GM19328 (cell line): ENCODE data around the gene CRIP1.

Experiments
- ATAC-seq: cut with Tn5 transposase; IDR thresholded peaks from one replicate; pipeline ENCODE4 v1.9.1; 2021; ENCODE audit warnings: mild to moderate bottlenecking, moderate library complexity; ENCODE audit not compliant: unreplicated experiment

CRIP1 gene

GRCh38 chr14:105450864-105451720 lies 35.6 kb upstream of the CRIP1 start:
- no peak for ATAC-seq

GRCh38 chr14:105452963-105453362 lies 33.7 kb upstream of the CRIP1 start:
- ATAC-seq = no peak

GRCh38 chr14:105453847-105454246 lies 32.8 kb upstream of the CRIP1 start:
- no peak for ATAC-seq

GRCh38 chr14:105455086-105455640 lies 31.5 kb upstream of the CRIP1 start:
- ATAC-seq = no peak

GRCh38 chr14:105455766-105456660 lies 30.7 kb upstream of the CRIP1 start:
- no peak for ATAC-seq

GRCh38 chr14:105456736-105457617 lies 29.7 kb upstream of the CRIP1 start:
- no peak for ATAC-seq

GRCh38 chr14:105458010-105458409 lies 28.7 kb upstream of the CRIP1 start:
- no peak for ATAC-seq

GRCh38 chr14:105458571-105458970 lies 28.1 kb upstream of the CRIP1 start:
- ATAC-seq = no peak

GRCh38 chr14:105460116-105460515 lies 26.6 kb upstream of the CRIP1 start:
- ATAC-seq = no peak

- no peak for ATAC-seq
Measured at GRCh38 chr14:105460616-105461015, 26.1 kb upstream of the CRIP1 start.

GRCh38 chr14:105461903-105462302 lies 24.8 kb upstream of the CRIP1 start:
- ATAC-seq = no peak

- no peak for ATAC-seq
Measured at GRCh38 chr14:105464501-105464900, 22.2 kb upstream of the CRIP1 start.

- no peak for ATAC-seq
Measured at GRCh38 chr14:105465209-105466031, 21.3 kb upstream of the CRIP1 start.

GRCh38 chr14:105466531-105467248 lies 20.0 kb upstream of the CRIP1 start:
- ATAC-seq = no peak

- no peak for ATAC-seq
Measured at GRCh38 chr14:105467249-105467941, 19.3 kb upstream of the CRIP1 start.

- no peak for ATAC-seq
Measured at GRCh38 chr14:105467942-105468471, 18.7 kb upstream of the CRIP1 start.

- ATAC-seq = no peak
Measured at GRCh38 chr14:105468621-105469241, 18.0 kb upstream of the CRIP1 start.
